Heart left ventricle (tissue), 16 donors: ENCODE measurements around the gene EIF4G3. TPM values are rescaled to one million over a fixed set of nuclear protein-coding genes. Genes with fewer than 3 reads are reported as not detected.

Experiments used
- ATAC-seq, 4 donors: fragments of 200-7000 bp; cut with Tn5 transposase; one replicate each; pipeline ENCODE4 v1.9.1; 2020 to 2022; ENCODE audit warnings: moderate library complexity in 4 of 4, mild to moderate bottlenecking in 3 of 4, moderate number of reproducible peaks in 1 of 4
- DNase-seq, 5 donors: peaks; one replicate each; pipeline ENCODE4 v3.0.0-alpha.2; 2020
- H3K27ac ChIP-seq, 12 donors: fragments of 200-600 bp; sonication (generic) in 4 of 12; one replicate each; pipeline versions ENCODE4 v1.5.0 to v1.8.0; 2016 to 2022; ENCODE audit warnings: mild to moderate bottlenecking in 2 of 12
- H3K27me3 ChIP-seq, 9 donors: fragments of 200-600 bp; sonication (generic) in 2 of 9; one replicate each; pipeline versions ENCODE4 v1.5.1 to v1.8.0; 2016 to 2022; ENCODE audit warnings: mild to moderate bottlenecking in 3 of 9
- H3K36me3 ChIP-seq, 9 donors: fragments of 200-600 bp; sonication (generic) in 2 of 9; one replicate each; pipeline versions ENCODE4 v1.5.0 to v1.8.0; 2018 to 2022; ENCODE audit warnings: mild to moderate bottlenecking in 2 of 9
- H3K4me1 ChIP-seq, 12 donors: fragments of 200-600 bp; sonication (generic) in 4 of 12; one replicate each; pipeline versions ENCODE4 v1.5.0 to v1.8.0; 2016 to 2022; ENCODE audit warnings: mild to moderate bottlenecking in 3 of 12
- H3K4me3 ChIP-seq, 12 donors: fragments of 200-600 bp; sonication (generic) in 4 of 12; one replicate each; pipeline versions ENCODE4 v1.5.0 to v1.8.0; 2017 to 2022; ENCODE audit warnings: mild to moderate bottlenecking in 9 of 12, moderate library complexity in 4 of 12
- H3K9me3 ChIP-seq, 12 donors: fragments of 200-600 bp; sonication (generic) in 4 of 12; one replicate each; pipeline versions ENCODE4 v1.5.0 to v1.8.0; 2016 to 2022; ENCODE audit warnings: mild to moderate bottlenecking in 1 of 12
- CTCF ChIP-seq, 12 donors: fragments of 200-600 bp; sonication (generic) in 4 of 12; IDR thresholded peaks; one replicate each; pipeline versions ENCODE4 v1.5.0 to v1.8.0; 2018 to 2022; ENCODE audit warnings: antibody characterized with exemption in 12 of 12, mild to moderate bottlenecking in 5 of 12
- POLR2A ChIP-seq, 2 donors: fragments of 450-650 bp; IDR thresholded peaks; one replicate each; pipeline ENCODE4 v1.6.1; 2017; ENCODE audit warnings: antibody characterized with exemption in 2 of 2, mild to moderate bottlenecking in 2 of 2, moderate library complexity in 2 of 2
- WGBS, 4 donors: extraction: QIAGEN DNeasy Blood & Tissue Kit in 2 of 4; methylation state at CpG; one replicate each; pipeline versions ENCODE4 v1.1.5 to v1.1.7; 2013 to 2018; 5-methylcytosine and 5-hydroxymethylcytosine counted together
- intact Hi-C, 10 donors: fragments of 100-400 bp; cut with DNase I; formaldehyde crosslinking; loops; one replicate each; pipeline versions ENCODE4 v1.11.1 to v1.14.2; 2022
- polyA plus RNA-seq, 2 donors: library from polyadenylated mRNA; stranded (reverse); fragments of 200-250 nt; gene quantifications; one replicate each; pipeline ENCODE4 v1.2.3, GENCODE V29; 2013
- total RNA-seq, 9 donors: library from RNA; depleted of rRNA in 2 of 9; stranded (reverse); fragments of >200 nt in 2 of 9; fragmentation: NEBNext Ultra II Directional in 3 of 9; extraction: Animal tissue kit (Norgen Biotek cat#: 25700) in 3 of 9; gene quantifications; one replicate each; pipeline versions ENCODE4 v1.1.0 to v1.2.4, GENCODE V29; 2016 to 2023
- donor health status: ischemic (EF 13 %, LVEDD 7.1; RV severe dilation, severe dysfunction).
- donor health status: healthy with polysubstance abuse.
- donor health status: DM: no; HTN: yes; CAD: no.
- donor health status: DM: no; HTN: no; CAD: no.
- donor health status: ischemic (EF 25% LVEDD 6.9; RV normal size, moderate dysfunction).
- donor health status: ischemic (EF 25% LVEDD 5.7; RV mildly dilated, moderate dysfunction).
- donor health status: healthy.
- donor health status: DM: yes; HTN: yes; CAD: no.
- donor health status: ischemic (EF 35%, LVEDD 5.7; RV mildly dilated, moderate dysfunction).
- donor health status: nonischemic (EF 11% LVEDD 7.7; RV severe dilation, severe dysfunction).
- donor health status: DM: yes; HTN: yes; CAD: no.
- donor health status: PGD.
- donor health status: ischemic (EF 29% LVEDD 5.4; RV normal size, mild dysfunction).
- donor health status: nonischemic (EF 23%, LVEDD 6.1; RV moderate dilation, normal function).

EIF4G3 gene
- total and polyA plus RNA-seq, 11 donors: 14.6 to 49.0 (median 36.2) TPM

DNA sequence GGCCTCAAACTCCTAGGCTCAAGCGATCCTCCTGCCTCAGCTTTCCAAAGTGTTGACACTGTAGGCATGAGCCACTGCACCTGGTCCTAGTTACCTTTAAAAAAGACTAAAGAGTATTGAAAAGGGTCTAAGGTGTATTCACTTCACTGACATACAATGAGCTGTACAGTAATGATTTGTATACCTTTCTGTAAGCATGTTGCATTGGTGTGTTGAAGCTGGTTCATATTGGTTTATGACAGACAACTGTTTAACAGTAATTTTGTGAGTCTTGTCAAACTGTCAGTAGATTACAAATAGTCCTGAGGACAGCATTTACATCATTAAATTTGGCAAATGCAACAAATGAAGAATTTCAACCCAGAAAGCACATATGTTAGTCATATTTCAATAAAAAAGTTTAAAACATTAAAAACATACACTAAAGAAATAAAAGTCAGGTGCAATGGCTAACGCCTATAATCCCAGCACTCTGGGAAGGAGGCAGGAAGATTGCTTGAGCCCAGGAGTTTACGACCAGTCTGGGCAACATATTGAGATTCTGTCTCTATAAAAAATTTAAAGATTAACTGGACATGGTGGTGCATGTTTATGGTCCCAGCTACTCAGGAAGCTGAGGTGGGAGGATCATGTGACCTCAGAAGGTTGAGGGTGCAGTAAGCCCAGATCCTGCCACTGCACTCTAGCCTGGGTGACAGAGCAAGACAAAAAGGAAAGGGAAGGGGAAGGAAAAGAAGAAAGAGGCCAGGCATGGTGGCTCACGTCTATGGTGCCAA lies 301.3 kb downstream of the EIF4G3 start:
- Histone ChIP-seq H3K27ac (no peak overlapping the region), H3K4me1 (no peaks in the 10 kb centered on the region), H3K36me3 (peaks cover 0 to 57% (median 37%) of the 10 kb centered on the region in 9 donors), H3K27me3 (no peaks in the 10 kb centered on the region), H3K4me3 (no peak overlapping the region), H3K9me3 (no peaks in the 10 kb centered on the region)
- WGBS, 4 donors: 86 to 88% (median 88%) methylated on average over 4 of the region's 4 CpGs
- DNase-seq (no peak), ATAC-seq (no peak)
- intact Hi-C loops: no loop called here
- TF ChIP-seq CTCF (IDR thresholded peaks at IDR 0.05): no peak
- TF ChIP-seq POLR2A (IDR thresholded peaks at IDR 0.05): no peak

DNA sequence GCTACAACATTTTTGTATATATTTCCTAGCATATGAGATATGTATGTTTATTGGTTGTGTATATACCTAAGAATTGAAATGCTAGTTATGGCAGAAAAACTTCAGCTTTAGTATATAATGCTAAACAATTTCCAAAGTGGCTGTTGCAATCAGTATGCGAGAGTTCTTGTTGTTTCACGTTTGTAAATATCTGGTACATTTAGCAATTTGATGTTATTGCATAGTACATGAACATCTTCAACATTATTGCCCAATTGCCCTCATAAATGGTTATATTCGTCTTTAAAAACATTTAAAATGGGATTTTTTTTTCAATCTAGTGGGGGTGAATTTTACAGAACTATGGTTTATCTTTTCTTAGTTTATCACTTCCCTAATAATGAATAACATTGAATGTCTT lies 303.4 kb downstream of the EIF4G3 start:
- H3K27me3 ChIP-seq: no peaks in the 10 kb centered on the region
- intact Hi-C loops: no loop called here
- no peaks in the 10 kb centered on the region for H3K9me3 ChIP-seq
- no peak overlapping the region for H3K27ac ChIP-seq
- H3K36me3 ChIP-seq: peaks cover 0 to 37% (median 17%) of the 10 kb centered on the region in 9 donors
- DNase-seq (no peak), ATAC-seq (no peak)
- no peak overlapping the region for H3K4me3 ChIP-seq
- TF ChIP-seq CTCF (IDR thresholded peaks at IDR 0.05): no peak
- 91 to 95% (median 92%) methylated on average over 3 of the region's 3 CpGs for WGBS, 4 donors
- H3K4me1 ChIP-seq: no peaks in the 10 kb centered on the region

DNA sequence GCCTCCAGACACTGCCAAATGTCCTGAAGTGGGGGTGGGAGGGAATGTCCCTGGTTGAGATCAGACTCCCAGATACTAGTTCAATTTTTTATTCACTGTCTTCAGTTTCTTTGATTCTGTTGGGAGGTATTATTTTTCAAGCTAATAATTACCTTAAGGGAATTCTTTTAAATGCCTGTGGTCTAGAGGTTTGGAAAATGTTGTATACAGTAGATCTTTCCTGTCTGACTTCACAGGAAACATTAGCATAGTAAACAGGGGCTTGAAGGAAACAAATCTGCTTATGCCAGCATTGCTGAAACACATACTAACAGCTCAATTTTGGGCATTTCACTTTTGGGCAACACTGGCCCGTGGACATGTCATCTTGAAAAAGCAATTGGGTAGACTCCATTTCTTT lies 305.3 kb downstream of the EIF4G3 start:
- ATAC-seq (no peak), DNase-seq (no peak)
- Histone ChIP-seq H3K9me3 (no peaks in the 10 kb centered on the region), H3K36me3 (peaks cover 0 to 23% (median 9%) of the 10 kb centered on the region in 9 donors), H3K27me3 (no peaks in the 10 kb centered on the region), H3K27ac (no peak overlapping the region), H3K4me1 (no peaks in the 10 kb centered on the region), H3K4me3 (no peak overlapping the region)
- WGBS, 4 donors: 0 to 47% (median 46%) methylated on average over 1 of the region's 1 CpG
- TF ChIP-seq POLR2A (IDR thresholded peaks at IDR 0.05): no peak
- TF ChIP-seq CTCF (IDR thresholded peaks at IDR 0.05): no peak
- intact Hi-C loops: no loop called here

- H3K36me3 ChIP-seq: peaks cover 0 to 22% (median 9%) of the 10 kb centered on the region in 9 donors
- H3K27ac ChIP-seq: no peak overlapping the region
- H3K4me1 ChIP-seq: no peaks in the 10 kb centered on the region
- DNase-seq: no peak
- no peaks in the 10 kb centered on the region for H3K9me3 ChIP-seq
- no peak for ATAC-seq
- intact Hi-C loops: no loop called here
- TF ChIP-seq POLR2A (IDR thresholded peaks at IDR 0.05) (no peak), CTCF (IDR thresholded peaks at IDR 0.05) (no peak)
- H3K4me3 ChIP-seq: no peak overlapping the region
- 66 to 89% (median 82%) methylated on average over 1 of the region's 1 CpG for WGBS, 4 donors
- no peaks in the 10 kb centered on the region for H3K27me3 ChIP-seq
Measured at GRCh38 chr1:20870718-20871117, 306.0 kb downstream of the EIF4G3 start.
